ENCODE data around the gene DCAF17. TPM values are rescaled to one million over a fixed set of nuclear protein-coding genes. Genes with fewer than 3 reads are reported as not detected.
"Not testable (repeated sequence)": the region's sequence is repeated elsewhere in the genome, so short reads cannot be mapped to it uniquely, and the experiment has no call there.

DCAF17 gene
- total RNA-seq, 2 experiments from 2014 or later, result 18.9 to 23.5 TPM

DNA sequence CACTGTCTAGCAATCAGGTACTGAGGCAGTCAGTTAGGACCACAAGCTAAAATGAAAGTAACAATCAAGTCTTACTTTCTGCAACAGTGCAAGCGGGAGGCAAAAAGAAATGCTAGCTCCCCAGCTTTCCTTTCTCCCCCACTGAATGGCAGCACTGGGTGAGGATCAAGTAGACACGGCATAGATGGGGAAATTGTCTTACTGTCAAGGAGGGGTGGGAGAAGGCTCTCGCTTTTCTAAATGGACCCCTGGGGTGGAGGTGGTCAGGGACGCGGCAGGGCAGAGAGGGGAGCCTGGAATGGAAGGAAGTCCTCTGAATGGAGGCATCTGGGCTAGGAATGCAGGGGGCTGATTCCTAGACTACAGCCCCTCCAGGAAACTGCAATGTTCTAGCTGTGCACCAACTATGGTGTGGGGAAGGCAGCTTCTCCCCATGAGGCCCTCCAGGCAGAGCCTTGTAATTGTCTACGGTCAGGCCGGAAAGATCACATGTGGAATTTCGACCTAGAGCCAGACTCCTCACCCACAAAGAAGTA, 24.5 kb upstream of the DCAF17 start:
- POLR2A ChIA-PET, result no interaction called here
- CTCF ChIA-PET, result no interaction called here

DNA sequence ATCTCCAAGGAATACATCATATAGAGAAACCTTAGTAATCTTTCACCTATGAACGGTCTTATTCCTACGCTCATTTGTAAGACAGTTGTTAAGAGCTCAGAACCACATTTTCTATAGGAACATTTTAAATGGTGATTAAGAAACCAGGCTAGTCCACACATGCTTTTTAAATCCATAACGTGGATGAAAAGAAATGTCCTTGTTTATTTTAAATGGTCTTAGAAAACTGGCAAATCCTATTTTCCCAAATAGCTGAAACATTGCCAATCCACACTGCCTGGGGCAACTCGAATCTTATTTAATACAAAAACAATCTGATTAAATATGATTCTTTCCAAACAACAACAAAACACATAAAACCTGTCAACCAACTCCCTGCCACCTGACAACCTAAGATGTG, 23.9 kb upstream of the DCAF17 start:
- CTCF ChIA-PET, result no interaction called here

DNA sequence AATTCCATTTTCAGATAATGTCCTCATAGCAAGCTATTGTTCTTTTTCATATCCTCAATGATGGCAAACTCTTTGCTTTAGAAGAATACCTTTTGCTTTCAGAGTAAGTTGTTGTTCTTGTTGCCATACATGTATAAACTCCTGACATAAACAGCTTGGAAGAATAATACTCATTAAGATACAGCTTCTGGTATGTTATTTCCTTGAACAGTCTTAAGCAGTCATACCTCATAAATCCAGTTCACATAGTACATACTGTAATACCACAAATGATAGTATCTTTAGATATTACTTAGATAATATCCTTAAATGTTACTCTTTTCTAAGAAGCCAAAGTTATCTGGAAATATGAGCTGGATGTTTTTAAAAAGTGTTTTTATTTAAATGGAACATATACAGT, 23.4 kb upstream of the DCAF17 start:
- POLR2A ChIA-PET, result interaction anchor here (0.5 kb wide), 1 partner anchor 23 kb away, joined by 3 read pairs; the partner anchor contains the start of genes DCAF17 and METTL8
- CTCF ChIA-PET, result no interaction called here

More for the DNA sequence above, 23.9 kb upstream of the DCAF17 start:
- POLR2A ChIA-PET, result interaction anchor here (0.5 kb wide), 1 partner anchor 24 kb away, joined by 3 read pairs; the partner anchor contains the start of genes DCAF17 and METTL8

DNA sequence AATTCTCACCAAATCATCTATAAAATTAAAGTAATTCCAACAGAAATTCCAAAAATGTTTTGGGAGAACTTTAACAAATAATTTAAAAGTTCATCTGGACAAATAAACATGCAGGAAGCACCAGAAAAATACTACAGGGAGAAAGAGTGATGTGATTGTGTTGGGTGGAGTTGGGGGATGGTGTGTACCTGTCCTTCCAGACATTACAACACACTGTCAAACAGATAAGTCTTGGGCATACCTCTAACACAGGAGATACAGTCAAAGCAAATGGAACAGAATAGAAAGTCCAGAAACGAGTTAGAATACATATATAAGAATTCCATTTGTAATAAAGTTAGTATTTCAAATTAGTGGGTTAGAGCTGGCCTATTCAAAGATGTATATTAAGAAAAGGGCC, 22.8 kb upstream of the DCAF17 start:
- ChIA-PET CTCF (no interaction called here), POLR2A (no interaction called here)

DNA sequence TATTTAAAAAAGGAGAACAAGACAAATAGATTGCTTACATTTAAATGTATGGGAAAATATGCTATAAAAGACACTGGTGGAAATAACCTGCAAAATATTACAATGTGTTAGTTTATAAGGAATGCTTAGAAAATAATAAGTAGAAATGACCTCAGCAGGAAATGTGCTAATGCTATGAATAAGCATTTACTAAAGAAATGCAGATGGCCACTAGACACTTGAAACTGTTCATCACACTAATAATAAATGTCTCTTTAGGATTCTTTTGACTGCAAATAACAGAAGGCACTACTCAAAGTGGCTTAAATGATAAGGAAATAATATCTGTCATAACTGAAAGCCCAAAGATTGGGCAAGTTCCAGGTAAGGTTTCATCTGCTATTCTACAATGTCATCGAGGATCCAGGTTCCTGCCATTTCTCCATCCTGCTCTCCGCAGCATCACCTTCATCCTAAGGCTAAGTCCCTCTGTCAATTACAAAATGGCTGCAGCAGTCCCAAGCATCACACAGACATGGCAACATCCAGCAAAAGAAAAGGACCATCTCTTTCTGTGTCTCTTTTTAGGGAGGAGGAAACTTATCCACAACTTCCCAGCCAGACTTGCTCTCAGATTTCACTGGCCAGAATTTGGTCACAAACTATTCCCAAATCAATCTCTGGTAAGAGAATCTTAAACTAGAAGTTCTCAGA, 22.1 kb upstream of the DCAF17 start:
- ChIA-PET POLR2A (no interaction called here), CTCF (no interaction called here)

DNA sequence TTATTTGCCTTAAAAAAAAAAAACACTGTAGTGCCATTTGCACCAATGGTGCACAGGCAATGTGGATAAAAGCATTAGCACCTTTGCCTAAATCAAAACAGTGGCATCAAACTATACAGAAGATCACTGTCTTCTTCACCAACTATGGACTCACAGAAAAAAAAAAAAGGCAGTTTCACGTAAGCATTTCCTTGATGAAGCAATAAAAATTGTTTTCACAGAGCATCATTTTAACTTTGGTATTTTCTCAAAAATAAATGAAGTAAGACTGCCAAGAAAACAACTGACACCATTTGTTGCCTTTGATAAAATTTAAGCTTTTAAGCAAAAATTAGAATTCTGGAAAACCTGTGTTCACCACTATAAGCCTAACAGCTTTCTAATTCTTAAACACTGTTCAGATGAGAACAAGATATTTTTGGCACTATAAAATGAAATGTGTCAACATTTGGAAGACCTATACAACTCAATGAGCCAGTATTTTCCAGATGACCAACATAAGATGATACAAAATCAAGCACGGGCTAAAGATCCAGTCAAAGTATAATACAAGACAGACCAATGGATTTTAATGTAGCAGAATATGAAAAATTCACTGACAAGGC, 21.4 kb upstream of the DCAF17 start:
- ChIA-PET CTCF (no interaction called here), POLR2A (no interaction called here)

DNA sequence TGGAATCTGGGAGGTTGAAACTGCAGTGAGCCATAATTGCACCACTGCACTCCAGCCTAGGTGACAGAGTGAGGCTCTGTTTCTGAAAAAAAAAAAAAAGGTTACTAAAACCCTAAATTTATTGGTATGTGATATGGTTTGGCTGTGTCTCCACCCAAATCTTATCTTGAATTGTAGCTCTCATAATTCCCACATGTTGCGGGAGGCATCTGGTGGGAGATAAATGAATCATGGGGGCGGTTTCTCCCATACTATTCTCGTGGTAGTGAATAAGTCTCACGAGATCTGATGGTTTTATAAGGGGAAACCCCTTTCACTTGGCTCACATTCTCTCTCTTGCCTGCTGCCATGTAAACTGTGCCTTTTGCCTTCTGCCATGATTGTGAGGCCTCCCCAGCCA, 19.4 kb upstream of the DCAF17 start:
- CTCF ChIA-PET, result interaction anchor here (0.6 kb wide), 1 partner anchor 22 kb away, joined by 4 read pairs; no protein-coding TSS in a partner anchor
- POLR2A ChIA-PET, result not testable (repeated sequence)

DNA sequence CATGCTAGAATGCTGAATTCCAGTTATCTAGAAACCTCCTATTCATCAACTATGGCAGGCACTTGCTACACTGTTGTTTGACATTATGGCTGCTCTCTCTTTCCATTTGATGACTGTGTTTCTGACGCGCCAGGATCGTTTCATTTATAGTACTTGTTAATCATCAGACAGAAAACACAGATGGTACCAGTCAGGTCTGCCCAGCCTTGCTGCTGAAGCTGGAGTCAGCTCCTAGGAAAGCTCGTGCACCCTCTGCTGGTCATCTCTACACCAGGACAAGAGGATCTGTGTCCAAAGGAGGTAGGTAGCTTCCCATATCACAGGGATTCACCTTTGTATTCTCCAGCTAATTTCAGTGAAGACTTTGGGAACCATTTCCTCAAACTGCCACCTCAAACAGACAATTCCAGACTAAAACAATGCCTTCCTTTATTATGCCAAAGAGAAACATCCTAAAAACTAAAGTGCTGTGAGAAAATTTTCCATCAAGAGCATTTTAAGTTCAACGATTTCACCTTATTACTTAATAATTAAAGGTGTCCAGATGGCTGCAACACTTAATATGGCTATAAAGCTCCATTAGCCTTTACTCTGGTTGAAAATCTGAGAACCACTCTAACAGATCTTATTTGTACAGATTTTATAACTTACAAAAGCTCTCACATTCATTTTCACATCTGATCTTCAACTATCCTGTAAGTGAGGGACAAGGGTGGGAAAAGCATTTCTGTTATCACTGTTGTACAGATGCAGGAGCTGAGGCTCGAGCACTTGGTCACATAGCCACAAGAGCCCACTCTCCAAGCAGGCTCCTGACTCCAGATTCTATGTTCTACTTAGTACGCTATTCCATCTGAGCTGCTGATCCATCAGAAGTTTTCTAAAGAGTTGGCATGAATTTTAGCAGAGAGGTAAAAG, 17.8 kb upstream of the DCAF17 start:
- CTCF ChIA-PET, result interaction anchor here (0.6 to 1.8 kb wide), 7 partner anchors 15 to 443 kb away, joined by 3 to 8 read pairs (median 4); no protein-coding TSS in a partner anchor
- POLR2A ChIA-PET, result no interaction called here

DNA sequence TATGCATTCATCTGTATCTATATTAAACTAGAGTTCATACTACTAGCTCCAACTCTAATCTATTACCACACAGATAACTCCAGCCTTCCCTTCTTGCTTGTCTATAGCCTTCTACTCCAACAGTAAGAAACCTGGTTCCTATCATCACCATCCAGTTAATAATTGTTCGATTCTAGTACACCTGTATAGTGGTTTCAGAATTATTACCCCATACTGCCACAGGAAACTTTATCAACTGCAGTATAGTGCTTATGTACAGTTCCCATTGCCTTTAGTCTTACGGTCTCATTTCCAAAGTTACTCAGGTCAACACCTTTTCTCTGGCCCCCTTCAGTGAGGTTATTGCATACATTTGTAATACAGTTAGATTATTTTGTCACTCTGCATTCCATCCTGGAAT, 14.7 kb upstream of the DCAF17 start:
- ChIA-PET CTCF (no interaction called here), POLR2A (no interaction called here)

DNA sequence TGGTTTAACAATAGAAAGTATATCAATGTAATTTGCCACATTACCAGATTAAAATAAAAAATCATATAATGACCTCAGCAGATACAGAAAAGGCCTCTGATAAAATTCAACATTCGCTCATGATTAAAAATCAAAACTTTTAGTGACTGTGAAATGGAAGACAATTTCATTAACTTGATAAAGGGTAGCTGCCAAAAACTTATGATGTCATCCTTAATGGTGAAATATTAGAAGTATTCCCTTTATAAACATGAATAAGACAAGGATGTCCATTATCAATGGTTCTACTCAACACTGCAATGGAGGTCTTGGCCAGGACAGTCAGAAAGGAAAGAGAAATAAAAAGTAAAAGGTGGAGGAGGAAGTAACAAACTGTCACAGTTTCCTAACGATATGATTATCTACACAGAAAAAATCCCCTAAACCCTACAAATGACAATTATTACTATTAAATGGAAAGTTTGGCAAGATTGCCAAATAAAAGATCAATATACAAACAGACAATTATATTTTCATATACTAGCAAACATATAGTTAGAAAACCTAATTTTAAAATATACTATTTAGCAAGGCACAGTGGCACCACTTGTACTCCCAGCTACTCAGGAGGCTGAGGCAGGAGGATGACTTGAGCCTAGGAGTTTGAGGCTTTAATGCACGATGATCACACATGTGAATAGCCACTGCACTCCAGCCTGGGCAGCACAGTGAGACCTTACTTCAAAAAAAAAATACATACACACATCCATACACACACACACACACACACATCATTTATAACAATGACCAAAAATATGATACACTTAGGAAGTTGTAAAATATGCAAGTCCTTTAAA, 13.1 kb upstream of the DCAF17 start:
- POLR2A ChIA-PET, result interaction anchor here (0.9 kb wide), 1 partner anchor 13 kb away, joined by 4 read pairs; the partner anchor contains the start of genes DCAF17 and METTL8
- CTCF ChIA-PET, result interaction anchor here (0.5 to 1.5 kb wide), 2 partner anchors 120 to 448 kb away, joined by 3 to 5 read pairs; no protein-coding TSS in a partner anchor

DNA sequence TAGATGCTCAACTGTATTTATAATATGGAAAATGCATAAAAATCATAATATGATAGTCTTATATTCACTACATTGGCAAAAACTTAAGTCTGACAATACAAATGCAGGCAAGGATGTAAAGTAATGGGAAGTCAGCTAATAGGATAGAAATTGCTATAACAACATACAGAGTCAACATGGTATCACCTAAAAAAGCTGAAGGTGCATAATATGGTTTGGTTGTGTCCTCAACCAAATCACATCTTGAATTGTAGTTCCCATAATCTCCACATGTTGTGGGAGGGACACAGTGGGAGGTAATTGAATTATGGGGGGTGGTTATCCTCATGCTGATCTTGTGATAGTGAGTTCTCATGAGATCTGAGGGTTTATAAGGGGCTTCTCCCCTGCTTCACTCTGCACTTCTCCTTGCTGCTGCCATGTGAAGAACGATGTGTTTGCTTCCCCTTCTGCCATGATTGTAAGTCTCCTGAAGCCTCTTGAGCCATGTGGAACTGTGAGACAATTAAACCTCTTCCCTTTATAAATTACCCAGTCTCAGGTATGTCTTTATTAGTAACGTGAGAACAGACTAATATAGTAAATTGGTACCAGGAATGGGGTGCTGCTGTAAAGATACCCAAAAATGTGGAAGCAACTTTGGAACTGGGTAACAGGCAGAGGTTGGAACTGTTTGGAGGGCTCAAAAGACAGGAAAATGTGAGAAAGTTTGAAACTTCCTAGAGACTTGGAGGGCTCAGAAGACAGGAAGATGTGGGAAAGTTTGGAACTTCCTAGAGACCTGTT, 11.1 kb upstream of the DCAF17 start:
- POLR2A ChIA-PET, CTCF ChIA-PET: not testable (repeated sequence)

DNA sequence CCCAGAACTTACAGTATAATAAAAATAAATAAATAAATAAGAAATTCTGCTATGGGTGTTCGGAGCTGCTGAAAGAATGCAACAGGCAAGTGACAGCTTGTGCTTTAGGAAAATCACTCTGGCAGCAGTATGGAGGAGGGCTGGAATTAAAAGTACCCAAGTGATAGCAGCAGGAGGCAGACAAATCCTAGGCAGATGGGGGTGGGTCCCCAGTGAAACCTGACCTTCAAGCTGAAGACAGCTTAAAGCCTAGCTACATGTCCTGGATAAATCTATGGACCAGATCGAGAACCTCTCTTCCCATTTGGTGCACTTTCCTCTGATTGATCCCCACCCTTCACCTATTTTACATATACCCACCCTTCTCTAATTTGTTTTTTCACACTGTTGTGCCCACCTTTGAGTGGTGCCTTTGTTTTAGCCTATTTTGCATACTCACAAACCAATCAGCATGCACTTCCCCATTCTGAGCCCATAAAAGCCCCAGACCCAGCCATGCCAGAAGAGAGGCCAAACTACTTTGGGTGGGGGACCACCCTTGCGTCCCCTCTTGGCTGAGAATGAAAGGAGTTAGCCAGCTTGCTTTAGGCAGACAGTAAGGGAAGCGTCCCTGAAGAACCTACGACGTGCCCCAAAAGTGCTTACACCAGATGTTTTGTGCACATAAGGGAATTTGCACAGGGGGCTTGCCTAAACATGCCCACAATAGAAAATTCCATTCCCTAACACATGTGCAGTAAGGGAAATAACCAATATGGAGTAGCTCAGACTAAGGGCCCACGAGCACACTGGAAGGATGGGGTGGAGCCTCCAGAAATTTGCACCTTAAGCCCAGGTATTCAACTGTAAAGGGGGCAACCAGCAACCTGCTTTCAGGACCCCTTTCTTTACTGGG, 3.3 kb upstream of the DCAF17 start:
- ChIA-PET CTCF (interaction anchor here (1.8 kb wide), 1 partner anchor 14 kb away, joined by 8 read pairs; no protein-coding TSS in a partner anchor), POLR2A (interaction anchor here (0.5 to 0.6 kb wide), 2 partner anchors 98 to 259 kb away, joined by 3 to 6 read pairs; no protein-coding TSS in a partner anchor)

DNA sequence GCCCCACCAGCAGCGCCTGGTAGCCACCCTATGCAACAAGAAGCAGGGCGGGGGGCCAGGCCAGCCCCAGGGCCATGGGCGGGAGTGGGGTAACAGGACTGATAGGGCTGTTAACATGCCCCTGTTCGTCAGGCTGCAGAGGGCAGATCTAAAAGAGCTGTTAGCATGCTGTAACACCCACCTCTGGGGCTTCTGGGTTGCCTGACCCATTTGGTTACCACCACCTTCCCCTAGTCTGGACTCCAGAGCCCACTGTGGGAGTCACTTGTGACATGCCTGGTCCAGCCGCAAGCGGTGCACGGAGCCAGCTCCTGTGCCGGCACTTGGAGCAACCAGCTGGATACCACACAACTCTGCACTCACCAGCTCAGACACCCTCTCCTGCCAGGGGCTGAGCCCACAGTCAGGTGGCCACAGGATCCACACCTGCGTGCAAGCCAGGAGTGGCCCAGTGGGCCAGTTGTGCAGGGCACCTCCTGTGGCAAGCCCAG, 2.3 kb upstream of the DCAF17 start:
- CTCF ChIA-PET, result interaction anchor here (0.6 to 1.8 kb wide), 2 partner anchors 15 to 459 kb away, joined by 5 to 8 read pairs; no protein-coding TSS in a partner anchor
- POLR2A ChIA-PET, result interaction anchor here (0.6 kb wide), 1 partner anchor 140 kb away, joined by 4 read pairs; no protein-coding TSS in a partner anchor

DNA sequence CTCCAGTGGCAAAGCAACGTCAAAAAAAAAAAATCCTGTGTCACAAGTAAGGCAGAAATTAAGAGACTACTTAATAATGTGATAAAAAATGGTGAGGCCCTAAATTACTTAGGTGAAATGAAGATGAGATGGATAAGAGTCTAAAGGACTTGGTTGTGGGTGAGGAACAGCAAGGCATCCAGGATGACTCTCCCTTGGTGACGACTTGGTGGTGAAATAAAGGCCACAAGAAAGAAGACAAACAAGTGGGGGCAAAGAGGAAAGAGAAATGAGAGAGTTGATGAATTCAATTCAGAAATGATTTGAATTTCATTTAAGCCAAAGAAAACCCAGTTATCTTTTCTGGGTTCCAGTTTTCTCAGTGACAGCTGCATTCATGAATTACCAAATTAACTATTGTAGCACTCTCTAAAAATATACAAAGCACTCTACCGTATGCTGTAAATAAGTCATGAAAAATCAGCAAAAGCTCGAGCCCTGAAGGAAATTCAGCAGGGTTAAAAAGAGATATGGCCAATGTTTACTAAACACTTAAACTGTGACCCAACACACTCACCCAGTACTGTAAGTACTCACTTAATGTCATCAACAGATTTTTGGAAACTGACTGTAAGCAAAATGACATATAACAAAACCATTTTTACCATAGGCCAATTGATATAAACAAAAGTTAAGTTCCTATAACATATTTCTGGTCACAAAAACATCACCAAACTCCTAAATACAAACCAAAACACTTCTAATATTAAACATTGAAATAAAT, 1.6 kb upstream of the DCAF17 start:
- ChIA-PET POLR2A (interaction anchor here (0.9 to 1.0 kb wide), 2 partner anchors 111 to 504 kb away, joined by 3 to 4 read pairs; partner anchors contain the start of gene GORASP2), CTCF (interaction anchor here (0.6 to 1.9 kb wide), 5 partner anchors 16 to 460 kb away, joined by 3 to 8 read pairs (median 5); no protein-coding TSS in a partner anchor)

DNA sequence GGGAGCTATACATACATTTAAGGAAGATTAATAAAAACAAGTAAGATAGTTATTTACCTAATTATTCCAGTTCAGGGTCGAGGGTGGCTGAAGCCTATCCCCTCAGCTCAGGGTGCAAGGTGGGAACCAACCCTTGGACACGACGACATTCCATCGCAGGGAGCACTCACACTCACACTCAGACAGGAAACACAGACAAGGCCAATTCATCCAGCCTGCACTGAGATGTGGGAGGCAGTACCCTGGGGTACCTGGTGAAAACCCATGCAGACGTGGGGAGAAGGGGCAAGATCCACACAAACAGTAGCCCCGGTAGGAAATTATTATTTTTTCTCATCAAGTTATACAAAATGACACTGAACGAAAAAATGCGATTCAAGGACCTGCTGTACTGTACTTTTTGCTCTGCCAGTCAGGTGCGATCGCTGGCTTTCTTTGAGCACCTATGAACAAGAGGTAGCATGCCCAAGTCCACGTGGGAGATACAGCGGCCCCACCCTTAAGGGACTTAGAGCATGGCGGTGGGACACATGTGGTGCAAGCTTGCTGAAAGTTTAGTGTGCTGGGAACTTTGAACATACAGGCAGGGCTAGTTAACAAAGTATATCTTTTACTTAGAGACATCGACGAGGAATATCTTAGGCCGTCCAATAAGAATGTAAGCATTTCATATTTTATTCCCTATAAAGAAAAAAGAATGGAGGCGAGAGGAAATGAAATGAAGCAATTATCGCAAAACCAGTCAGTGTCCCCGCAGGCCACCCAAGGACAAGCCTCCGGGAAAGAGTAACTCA, 860 bp upstream of the DCAF17 start:
- CTCF ChIA-PET, result interaction anchor here (0.6 to 1.9 kb wide), 6 partner anchors 17 to 503 kb away, joined by 3 to 5 read pairs (median 3); partner anchors contain the start of gene GORASP2

More for the DNA sequence above, 860 bp upstream of the DCAF17 start:
- POLR2A ChIA-PET, result interaction anchor here (0.5 to 1.4 kb wide), 6 partner anchors 23 to 504 kb away, joined by 3 to 10 read pairs (median 3); partner anchors contain the start of gene GORASP2

Measured in activated CD8-positive, alpha-beta memory T cell treated with anti-CD3 and anti-CD28 coated beads for 36 hours (primary cell).